Endothelial cell of umbilical vein (primary cell): ENCODE results near the gene B3GNT9. TPM values are rescaled to one million over a fixed set of nuclear protein-coding genes. Genes with fewer than 3 reads are reported as not detected.

ENCODE experiments used
- BruUV-seq: library from RNA; stranded (reverse); fragments of 400-500 nt; replicated peaks from 2 replicates; lab custom pipeline; 2021; lab: Mats Ljungman, UMichigan
- CTCF ChIA-PET: fragments of 300-600, 350-600 bp; sonication (Branson Sonifier 250); formaldehyde crosslinking; loops from one replicate; lab custom pipeline; 2021; ENCODE audit warnings: antibody characterized with exemption, inconsistent platforms; lab: Charles Lee
- POLR2A ChIA-PET: fragments of 300-600, 350-600 bp; sonication (Branson Sonifier 250); formaldehyde crosslinking; loops from one replicate; lab custom pipeline; 2021; ENCODE audit warnings: antibody characterized with exemption, inconsistent platforms; lab: Charles Lee
- DNase-seq: peaks from one replicate; pipeline ENCODE4 v3.0.0-alpha.2; 2011; ENCODE audit warnings: low read depth, low spot score
- FAIRE-seq: peaks from 2 replicates; lab custom pipeline; 2011; peaks lifted over from hg19 to GRCh38; lab: Jason Lieb, UNC
- H2AFZ ChIP-seq: 2 replicates; pipeline ENCODE4 v1.6.0; 2012; ENCODE audit warnings: low read depth, low read length, control low read depth, inconsistent platforms
- H3K27ac ChIP-seq: 2 replicates; pipeline ENCODE4 v1.5.1; 2011; ENCODE audit warnings: low read depth, mild to moderate bottlenecking, control low read depth, low read length, moderate library complexity; ENCODE audit not compliant: insufficient read depth
- H3K27me3 ChIP-seq, 2 experiments: 2 replicates each; pipeline versions ENCODE4 v1.6.0 to v1.6.1; 2011; ENCODE audit warnings: low read length in 2 of 2, mixed read lengths in 1 of 2; ENCODE audit not compliant: control insufficient read depth in 2 of 2, insufficient read depth in 2 of 2
- H3K36me3 ChIP-seq, 2 experiments: 2 replicates in 1 of 2; 3 replicates in 1 of 2; pipeline ENCODE4 v1.5.1; 2011; ENCODE audit warnings: low read length in 2 of 2, mild to moderate bottlenecking in 1 of 2, moderate library complexity in 1 of 2; ENCODE audit not compliant: control insufficient read depth in 2 of 2, insufficient read depth in 2 of 2; ENCODE audit errors: extremely low read depth in 1 of 2
- H3K4me1 ChIP-seq: 3 replicates; pipeline ENCODE4 v1.5.1; 2011; ENCODE audit warnings: mild to moderate bottlenecking, low read length; ENCODE audit not compliant: control insufficient read depth, insufficient read depth; ENCODE audit errors: extremely low read depth
- H3K4me2 ChIP-seq: 2 replicates; pipeline ENCODE4 v1.6.1; 2011; ENCODE audit warnings: low read length, control low read depth, mixed read lengths; ENCODE audit not compliant: insufficient read depth
- H3K4me3 ChIP-seq, 3 experiments: fragments of 200-600 bp in 1 of 3; sonication (generic), shearing (Covaris generic) in 1 of 3; replicated peaks in 1 of 3; 2 replicates each; pipeline ENCODE4 v1.5.1; 2011 to 2016; ENCODE audit warnings: control low read depth in 3 of 3, low read length in 3 of 3, mild to moderate bottlenecking in 2 of 3, inconsistent platforms in 1 of 3, low read depth in 1 of 3, moderate library complexity in 1 of 3; ENCODE audit not compliant: insufficient read depth in 1 of 3
- H3K79me2 ChIP-seq: 2 replicates; pipeline ENCODE4 v1.6.0; 2012; ENCODE audit warnings: low read length, inconsistent platforms; ENCODE audit not compliant: control insufficient read depth, insufficient read depth
- H3K9ac ChIP-seq: replicated peaks from 2 replicates; pipeline ENCODE3; 2011; ENCODE audit warnings: low read length, control low read depth; ENCODE audit not compliant: insufficient read depth; ENCODE audit errors: extremely low read depth
- H3K9me1 ChIP-seq: replicated peaks from 3 replicates; pipeline ENCODE4 v1.6.0; 2011; ENCODE audit warnings: mild to moderate bottlenecking, low read length; ENCODE audit not compliant: control insufficient read depth, insufficient read depth; ENCODE audit errors: extremely low read depth
- H3K9me3 ChIP-seq: replicated peaks from 2 replicates; pipeline ENCODE4 v1.5.1; 2012; ENCODE audit warnings: low read length, inconsistent platforms; ENCODE audit not compliant: control insufficient read depth, insufficient read depth
- H4K20me1 ChIP-seq: replicated peaks from 2 replicates; pipeline ENCODE3; 2011; ENCODE audit warnings: mild to moderate bottlenecking, low read length; ENCODE audit not compliant: control insufficient read depth, insufficient read depth; ENCODE audit errors: extremely low read depth
- CTCF ChIP-seq, 2 donors: IDR thresholded peaks; 1 replicate in 1 of 2; 2 replicates in 1 of 2; pipeline ENCODE4 v1.5.1; 2011; ENCODE audit warnings: low read length in 2 of 2, mild to moderate bottlenecking in 2 of 2, moderate library complexity in 2 of 2, control low read depth in 1 of 2, inconsistent platforms in 1 of 2, low read depth in 1 of 2; ENCODE audit not compliant: insufficient read depth in 1 of 2; ENCODE audit errors: extremely low read depth in 1 of 2
- EZH2 ChIP-seq: IDR thresholded peaks from 2 replicates; pipeline ENCODE4 v1.6.1; 2012; ENCODE audit warnings: borderline replicate concordance, low read depth, mild to moderate bottlenecking, moderate library complexity, low read length, inconsistent platforms; ENCODE audit not compliant: severe bottlenecking
- FOS ChIP-seq: IDR thresholded peaks from 2 replicates; pipeline ENCODE4 v1.6.1; 2011; ENCODE audit warnings: mild to moderate bottlenecking, low read length, moderate library complexity, borderline replicate concordance; ENCODE audit not compliant: insufficient read depth
- GATA2 ChIP-seq: IDR thresholded peaks from 2 replicates; pipeline ENCODE4 v1.7.0; 2011; ENCODE audit warnings: low read depth, mild to moderate bottlenecking, moderate library complexity, mixed read lengths, low read length; ENCODE audit not compliant: insufficient read length, insufficient read depth
- JUN ChIP-seq: IDR thresholded peaks from 2 replicates; pipeline ENCODE4 v1.6.1; 2011; ENCODE audit warnings: borderline replicate concordance, low read depth; ENCODE audit not compliant: insufficient read length, insufficient read depth
- MAX ChIP-seq: IDR thresholded peaks from 2 replicates; pipeline ENCODE4 v1.6.1; 2011; ENCODE audit not compliant: insufficient read depth, insufficient read length
- MYC ChIP-seq: IDR thresholded peaks from one replicate; pipeline ENCODE4 v1.6.1; 2011; ENCODE audit warnings: mild to moderate bottlenecking, low read depth, low read length
- POLR2A ChIP-seq: IDR thresholded peaks from 2 replicates; pipeline ENCODE4 v1.6.1; 2012; ENCODE audit warnings: low read depth, mild to moderate bottlenecking, control low read depth, low read length
- POLR2AphosphoS5 ChIP-seq: IDR thresholded peaks from 2 replicates; pipeline ENCODE4 v1.6.1; 2012; ENCODE audit warnings: low read depth, mild to moderate bottlenecking, control low read depth, low read length, moderate library complexity; ENCODE audit not compliant: insufficient read depth
- dilution Hi-C: fragments of 300-500 bp; cut with MboI; formaldehyde crosslinking; loops from one replicate; pipeline ENCODE4 v1.15.0; 2019; ENCODE audit warnings: low sequenced_read_pairs; ENCODE audit not compliant: extremely low pct_ligation_motif_present
- intact Hi-C: fragments of 100-400 bp; cut with micrococcal nuclease; formaldehyde crosslinking; loops from one replicate; pipeline ENCODE4 v1.10.0; 2022
- polyA plus RNA-seq, 4 experiments: library from polyadenylated mRNA; depleted of rRNA in 3 of 4; stranded (reverse) in 3 of 4; unstranded in 1 of 4; fragments of >200 nt; gene quantifications; 2 replicates each; pipeline versions ENCODE4 v1.2.1 to v1.2.3, GENCODE V29; 2011 to 2012; ENCODE audit warnings: missing spikeins in 1 of 4
- total RNA-seq: library from RNA; stranded (reverse); gene quantifications from 2 replicates; pipeline ENCODE4 v1.2.3, GENCODE V29; 2021

Gene B3GNT9
- total and polyA plus RNA-seq, 2 donors (not counting 3 experiments of a cell fraction or from before 2014, with no cell fraction given): 4.0 to 6.4 TPM

- intact Hi-C loops: loop anchor here (10.0 kb wide), 1 partner anchor 199 kb away; the partner anchor contains the start of gene TPPP3
- H3K9me3 ChIP-seq: no peaks in the 10 kb centered on the region
- peaks cover 46% of the 10 kb centered on the region for H3K79me2 ChIP-seq
- DNase-seq: no peak
- no peaks in the 10 kb centered on the region for H3K9me1 ChIP-seq
- no peak overlapping the region for H3K4me3 ChIP-seq
- peaks cover 29% of the 10 kb centered on the region for H3K4me1 ChIP-seq
- FAIRE-seq: no peak
- TF ChIP-seq GATA2 (no peak), POLR2A (no peak), FOS (no peak), POLR2AphosphoS5 (no peak), MYC (no peak), EZH2 (no peak), MAX (no peak), CTCF (IDR thresholded peaks at IDR 0.05; ENCODE audit: extremely low read depth in 1 of 2, insufficient read depth in 1 of 2, low read depth in 1 of 2, low read length in 2 of 2) (no peak), JUN (no peak)
- no peak overlapping the region for H2AFZ ChIP-seq
- no peaks in the 10 kb centered on the region for H3K27me3 ChIP-seq
- no peak overlapping the region for H3K9ac ChIP-seq
- ChIA-PET POLR2A (no interaction called here), CTCF (no interaction called here)
- BruUV-seq: no TSS peak
- H4K20me1 ChIP-seq: no peaks in the 10 kb centered on the region
- H3K27ac ChIP-seq: no peak overlapping the region
- no peak overlapping the region for H3K4me2 ChIP-seq
- H3K36me3 ChIP-seq: peaks cover 19 to 43% of the 10 kb centered on the region in 2 experiments
- dilution Hi-C loops: no loop called here
Observed at GRCh38 chr16:67195676-67196075, 44.9 kb upstream of the B3GNT9 start.
